GM12873 (cell line): ENCODE data around the gene DMXL1.

Experiments
- CTCF ChIP-seq: IDR thresholded peaks from 2 replicates; pipeline ENCODE4 v1.5.1; 2012; ENCODE audit warnings: low read depth, mild to moderate bottlenecking, moderate library complexity, low read length, control low read depth; ENCODE audit not compliant: insufficient read depth; ENCODE audit errors: missing control alignments

The DMXL1 gene

GRCh38 chr5:119117237-119117636 lies 46.4 kb downstream of the DMXL1 start:
- no peak for TF ChIP-seq CTCF

- no peak for TF ChIP-seq CTCF
Observed at GRCh38 chr5:119118000-119118399, 47.1 kb downstream of the DMXL1 start.

GRCh38 chr5:119120893-119121292 lies 50.0 kb downstream of the DMXL1 start:
- no peak for TF ChIP-seq CTCF

- TF ChIP-seq CTCF: no peak
Observed at GRCh38 chr5:119123280-119123679, 52.4 kb downstream of the DMXL1 start.

- no peak for TF ChIP-seq CTCF
Observed at GRCh38 chr5:119129770-119130169, 58.9 kb downstream of the DMXL1 start.

GRCh38 chr5:119131530-119132304 lies 60.8 kb downstream of the DMXL1 start:
- no peak for TF ChIP-seq CTCF

GRCh38 chr5:119136666-119137318 lies 65.9 kb downstream of the DMXL1 start:
- TF ChIP-seq CTCF: no peak
